Activated CD4-positive, alpha-beta T cell treated with anti-CD3 and anti-CD28 coated beads, Interleukin-2, Interleukin-6, amounts not matched to agents 100 ng/mL and 50 ng/mL, durations not matched to agents 16 hours and 8 hours (primary cell): Measurements from ENCODE around the gene ZNF576.
"Not testable (repeated sequence)": the region's sequence is repeated elsewhere in the genome, so short reads cannot be mapped to it uniquely, and the experiment has no call there.

Experiments
- DNase-seq: peaks from one replicate; pipeline ENCODE4 v3.0.0-alpha.2; 2020

The ZNF576 gene

DNA sequence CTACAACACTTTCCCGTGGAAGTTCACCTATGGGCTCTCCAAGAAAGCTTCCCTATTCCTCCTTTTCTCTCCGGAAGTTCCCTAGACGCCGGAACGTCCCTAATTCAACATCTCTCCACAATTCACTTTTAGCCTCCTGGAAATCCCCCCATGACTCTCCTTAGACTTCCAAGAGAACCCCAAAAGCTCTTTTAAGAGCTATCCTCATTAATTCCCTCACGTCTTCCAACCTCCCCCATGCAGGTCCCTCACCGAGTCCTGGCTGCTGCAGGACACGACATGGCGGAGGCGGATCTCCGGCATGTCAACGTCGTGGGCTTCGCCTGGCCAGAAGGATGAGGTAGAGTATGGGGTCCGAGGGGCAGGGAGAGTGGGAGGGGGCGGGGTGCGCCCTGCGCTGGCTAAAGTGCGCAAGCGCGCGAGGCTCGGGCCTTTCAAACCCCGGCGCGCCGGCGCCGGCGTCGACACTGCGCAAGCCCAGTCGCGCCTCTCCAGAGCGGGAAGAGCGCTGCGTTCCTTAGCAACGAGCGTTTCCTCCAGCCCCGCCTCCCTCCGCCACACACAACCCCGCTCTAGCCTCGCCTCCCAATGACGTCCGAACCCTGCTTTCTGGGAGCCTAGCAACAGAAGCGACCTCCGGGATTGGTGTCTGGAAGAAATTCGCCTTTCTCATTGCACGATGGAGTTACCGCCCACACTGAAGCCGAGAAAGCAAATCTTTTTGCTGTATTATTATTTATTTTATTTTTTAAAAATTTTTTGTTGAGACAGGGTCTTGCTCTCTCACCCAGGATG is 21.0 kb upstream of the ZNF576 start, which contains the start of the genes PINLYP and XRCC1:
Gene PINLYP (plus strand): TSS at position 646 of the 795 bp plus-strand sequence. CDS start 1,391 bp downstream, outside the sequence.
Gene XRCC1 (minus strand): TSS at position 372 of the 795 bp plus-strand sequence. CDS start 69 bp downstream, at position 303.
- peak; percentile 98 for DNase-seq

DNA sequence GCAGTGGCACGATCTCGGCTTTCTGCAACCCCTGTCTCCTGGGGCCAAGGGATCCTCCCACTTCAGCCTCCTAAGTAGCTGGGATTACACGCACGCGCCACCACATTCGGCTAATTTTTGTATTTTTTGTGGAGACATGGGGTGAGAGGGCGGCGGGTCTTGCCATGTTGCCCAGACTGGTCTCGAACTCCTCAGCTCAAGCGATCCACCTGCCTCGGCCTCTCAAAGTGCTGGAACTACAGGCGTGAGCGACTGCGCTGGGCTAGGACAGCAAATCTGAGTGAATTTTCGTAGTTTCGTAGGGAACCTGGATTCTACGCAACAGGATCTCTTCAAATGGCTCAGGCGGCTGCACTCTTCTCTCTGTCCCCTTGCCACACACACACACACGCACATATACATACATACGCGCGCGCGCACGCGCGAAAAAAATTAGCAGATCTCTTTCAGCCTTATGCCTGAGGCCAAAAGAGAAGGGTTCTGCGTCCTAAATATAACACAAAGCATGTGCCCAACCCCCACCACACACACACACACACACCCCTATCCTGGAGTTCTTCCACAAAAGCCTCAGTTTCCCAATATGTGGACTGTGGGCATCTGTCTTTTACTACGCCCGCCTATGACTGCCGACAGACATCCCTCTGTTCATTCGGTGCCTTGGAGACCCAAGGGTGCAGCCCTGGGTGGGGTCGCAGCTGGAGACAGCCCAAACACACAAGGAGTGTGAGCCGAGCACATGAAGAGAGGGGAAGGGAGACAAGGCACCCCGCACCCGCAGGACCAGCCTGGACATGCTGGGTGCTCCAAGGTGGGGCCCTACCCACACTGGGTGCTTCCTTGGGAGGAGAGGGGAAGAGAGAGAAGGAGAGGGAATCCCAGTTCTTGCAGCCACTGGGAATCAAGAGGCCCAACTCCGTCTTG is 20.2 kb upstream of the ZNF576 start:
- no peak for DNase-seq

- no peak for DNase-seq
Measured at GRCh38 chr19:43578787-43579186, 17.6 kb upstream of the ZNF576 start.

- no peak for DNase-seq
Measured at GRCh38 chr19:43581467-43581866, 14.9 kb upstream of the ZNF576 start.

DNA sequence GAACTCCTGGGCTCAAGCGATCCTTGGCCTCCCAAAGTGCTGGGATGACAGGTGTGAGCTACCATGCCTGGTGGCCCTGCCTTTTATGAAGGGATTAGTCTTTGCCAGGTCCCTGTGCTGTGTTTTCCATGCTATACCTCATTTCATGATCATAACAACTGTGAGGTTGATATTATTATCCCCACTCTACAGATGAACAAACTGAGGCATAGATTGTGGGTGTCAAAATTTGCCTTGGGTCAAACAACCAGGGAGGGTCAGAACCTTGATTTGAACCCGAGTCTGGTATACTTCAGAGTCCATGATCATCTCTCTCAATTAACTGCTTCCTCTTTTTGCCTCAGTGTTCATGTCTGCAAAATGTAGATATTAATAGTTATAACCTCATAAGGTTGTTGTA is 13.9 kb upstream of the ZNF576 start:
- DNase-seq, result no peak

- no peak for DNase-seq
Measured at GRCh38 chr19:43584484-43584883, 11.9 kb upstream of the ZNF576 start.

DNA sequence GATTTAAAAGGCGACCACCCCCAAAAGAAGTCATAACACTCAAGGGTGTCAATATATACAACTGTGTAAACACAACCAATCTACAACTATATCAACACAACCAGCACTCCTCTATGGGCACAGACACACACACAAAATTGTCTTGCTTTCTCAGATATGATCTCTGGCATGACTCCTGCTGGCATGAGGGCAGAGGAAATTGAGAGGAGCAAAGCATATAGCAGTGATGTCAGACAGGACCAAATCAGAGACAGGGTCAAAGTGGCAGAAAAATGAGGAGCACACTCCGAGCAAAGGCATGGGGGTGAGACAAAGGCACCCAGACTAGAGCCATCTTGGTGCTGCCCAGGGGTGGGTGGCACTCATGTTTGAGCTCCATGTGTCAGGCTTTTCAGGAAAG is 10.0 kb upstream of the ZNF576 start:
- no peak for DNase-seq

DNA sequence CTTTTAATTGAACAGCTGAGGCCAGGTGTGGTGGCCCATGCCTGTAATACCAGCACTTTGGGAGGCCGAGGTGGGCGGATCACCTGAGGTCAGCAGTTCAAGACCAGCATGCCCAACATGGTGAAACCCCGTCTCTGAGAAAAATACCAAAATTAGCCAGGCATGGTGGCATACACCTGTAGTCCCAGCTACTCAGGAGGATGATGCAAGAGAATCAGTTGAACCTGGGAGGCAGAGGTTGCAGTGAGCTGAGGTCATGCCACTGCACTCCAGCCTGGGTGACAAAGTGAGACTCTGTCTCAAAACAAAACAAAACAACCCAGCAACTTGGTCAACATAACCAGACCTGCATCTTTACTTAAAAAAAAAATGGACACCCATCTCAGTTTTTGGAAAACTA is 9.4 kb upstream of the ZNF576 start:
- DNase-seq, result not testable (repeated sequence)

GRCh38 chr19:43589277-43589676 is 7.1 kb upstream of the ZNF576 start:
- no peak for DNase-seq

GRCh38 chr19:43589678-43590077 is 6.7 kb upstream of the ZNF576 start:
- DNase-seq, result no peak

- DNase-seq, result no peak
Measured at GRCh38 chr19:43591904-43592772, 4.3 kb upstream of the ZNF576 start.

GRCh38 chr19:43592800-43593350 is 3.5 kb upstream of the ZNF576 start:
- DNase-seq, result no peak

DNA sequence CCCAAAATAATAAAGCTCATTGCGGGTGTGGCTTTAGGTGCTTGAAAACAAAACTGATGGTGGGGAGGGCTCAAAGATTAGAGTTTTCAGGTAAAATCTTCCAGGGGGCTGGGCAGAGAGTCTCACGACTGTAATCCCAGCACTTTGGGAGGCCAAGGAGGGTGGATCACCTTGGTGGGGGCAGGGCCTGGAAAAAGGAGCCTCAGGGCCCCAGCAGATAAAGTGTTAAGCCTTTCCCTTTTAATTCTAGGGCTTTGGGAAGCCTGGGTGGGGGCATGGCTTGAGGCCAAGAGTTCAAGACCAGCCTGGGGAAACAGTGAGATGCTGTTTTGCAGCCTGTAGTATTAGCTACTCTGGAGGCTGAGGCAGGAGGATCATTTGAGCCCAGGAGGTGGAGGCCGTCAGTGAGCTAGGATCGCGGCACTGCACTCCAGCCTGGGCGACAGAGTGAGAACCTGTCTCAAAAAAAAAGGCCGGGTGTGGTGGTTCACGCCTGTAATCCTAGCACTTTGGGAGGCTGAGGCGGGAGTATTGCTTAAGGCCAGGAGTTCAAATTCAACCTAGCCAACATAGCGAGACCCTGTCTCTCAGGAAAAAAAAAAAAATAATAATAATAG is 2.2 kb upstream of the ZNF576 start:
- no peak for DNase-seq

- DNase-seq, result peak; percentile 78
Measured at GRCh38 chr19:43594710-43595604, 1.4 kb upstream of the ZNF576 start.

- DNase-seq, result no peak
Measured at GRCh38 chr19:43595605-43595998, 793 bp upstream of the ZNF576 start.

GRCh38 chr19:43596842-43597461 is 557 bp downstream of the ZNF576 start:
- DNase-seq, result no peak

DNA sequence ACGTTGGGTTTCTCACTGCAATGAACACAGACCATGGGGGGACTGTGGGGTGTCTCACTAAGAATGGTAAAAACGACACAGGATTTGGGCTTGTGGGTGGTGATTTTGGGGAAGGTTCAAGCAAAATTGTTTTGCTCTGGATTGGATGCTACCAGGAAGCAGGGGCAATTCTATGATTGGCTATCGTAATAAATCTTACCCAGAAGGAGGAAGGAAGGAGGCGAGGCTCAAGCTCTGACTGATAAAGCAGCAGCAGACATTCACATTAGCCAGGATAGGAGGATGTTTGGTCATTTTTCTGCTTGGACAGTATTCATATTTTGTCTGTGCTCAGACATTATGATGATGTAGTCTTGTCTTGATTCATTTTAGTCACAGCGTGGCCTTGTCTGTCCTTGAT is 1.5 kb downstream of the ZNF576 start:
- no peak for DNase-seq

DNA sequence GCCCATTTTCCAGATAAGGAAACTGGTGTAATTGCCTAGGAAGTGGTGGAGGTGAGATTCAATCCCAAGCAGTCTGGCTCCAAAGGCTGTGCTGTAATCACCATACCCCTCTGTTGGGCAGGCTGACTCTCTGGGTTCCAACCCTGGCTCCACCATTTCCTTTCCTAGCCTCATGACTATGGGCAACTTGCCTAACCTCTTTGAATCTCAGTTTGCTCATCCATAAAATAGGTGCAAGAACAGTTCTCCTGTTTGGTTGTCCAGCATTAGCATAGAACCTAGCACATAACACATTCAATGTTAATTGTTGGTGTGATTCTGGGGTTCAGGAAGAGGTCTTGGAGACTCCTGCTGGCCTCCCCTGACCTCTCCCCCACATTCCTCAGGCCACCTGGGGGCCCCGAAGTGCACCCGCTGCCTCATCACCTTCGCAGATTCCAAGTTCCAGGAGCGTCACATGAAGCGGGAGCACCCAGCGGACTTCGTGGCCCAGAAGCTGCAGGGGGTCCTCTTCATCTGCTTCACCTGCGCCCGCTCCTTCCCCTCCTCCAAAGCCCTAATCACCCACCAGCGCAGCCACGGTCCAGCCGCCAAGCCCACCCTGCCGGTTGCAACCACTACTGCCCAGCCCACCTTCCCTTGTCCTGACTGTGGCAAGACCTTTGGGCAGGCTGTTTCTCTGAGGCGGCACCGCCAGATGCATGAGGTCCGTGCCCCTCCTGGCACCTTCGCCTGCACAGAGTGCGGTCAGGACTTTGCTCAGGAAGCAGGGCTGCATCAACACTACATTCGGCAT is 2.2 kb downstream of the ZNF576 start:
- DNase-seq, result no peak

GRCh38 chr19:43599635-43600295 is 3.4 kb downstream of the ZNF576 start:
- no peak for DNase-seq
